Measurements from ENCODE around the gene ERCC4. TPM values are rescaled to one million over a fixed set of nuclear protein-coding genes. Genes with fewer than 3 reads are reported as not detected.

Gene ERCC4
- total RNA-seq (ENCODE audit: unreplicated experiment), result 14.5 TPM
- long read RNA-seq, transcript ERCC4-207 (6 exons, 2,073 nt), result major isoform, 11 of 13 reads
- long read RNA-seq, partial matches to known transcripts, result 1 of 13 reads
- long read RNA-seq, other reads (novel, unspliced or antisense), result 1 of 13 reads

DNA sequence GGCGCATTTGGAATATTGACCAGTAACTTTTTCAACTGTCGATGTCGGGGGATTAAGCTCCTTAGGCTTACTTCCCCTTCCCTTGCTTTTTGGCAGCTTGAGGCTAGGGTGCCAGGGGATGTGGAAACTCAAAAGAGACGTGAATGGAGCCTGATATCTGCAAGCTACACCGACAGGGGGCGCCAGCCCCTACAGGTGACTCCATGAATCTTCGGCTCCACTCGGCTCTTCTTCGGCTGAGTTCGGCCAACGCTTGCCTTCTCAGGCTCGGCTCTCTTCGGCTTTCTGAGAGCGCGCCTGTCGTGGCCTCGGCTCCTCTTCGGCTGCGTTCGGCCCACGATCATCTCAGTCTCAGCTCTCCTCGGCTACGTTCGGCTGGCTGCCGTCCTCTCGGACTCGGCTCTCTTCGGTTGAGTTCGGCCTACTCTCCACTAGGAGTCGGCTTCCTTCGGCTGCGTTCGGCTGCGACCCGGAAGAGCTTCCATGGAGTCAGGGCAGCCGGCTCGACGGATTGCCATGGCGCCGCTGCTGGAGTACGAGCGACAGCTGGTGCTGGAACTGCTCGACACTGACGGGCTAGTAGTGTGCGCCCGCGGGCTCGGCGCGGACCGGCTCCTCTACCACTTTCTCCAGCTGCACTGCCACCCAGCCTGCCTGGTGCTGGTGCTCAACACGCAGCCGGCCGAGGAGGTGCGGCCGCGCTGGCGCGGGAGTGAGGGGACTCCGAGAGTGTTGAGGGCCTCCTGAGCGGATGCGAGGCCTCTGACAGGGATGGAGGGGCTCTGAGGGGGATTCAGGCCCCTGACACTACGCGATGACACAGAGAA lies at the start of gene ERCC4:
Gene ERCC4 (plus strand): TSS at position 472 of the 827 bp plus-strand sequence. CDS start 12 bp downstream, at position 484.
- Mint-ChIP-seq H3K9me3 (ENCODE audit: unreplicated experiment) (peaks cover 10% of the 10 kb centered on the region), H3K36me3 (ENCODE audit: unreplicated experiment) (no peaks in the 10 kb centered on the region), H3K4me1 (ENCODE audit: low read depth, unreplicated experiment) (peaks cover 13% of the 10 kb centered on the region), H3K27ac (ENCODE audit: unreplicated experiment) (peak within 1 kb of the TSS; percentile 97), H3K27me3 (ENCODE audit: unreplicated experiment) (peaks cover 6% of the 10 kb centered on the region), H3K4me3 (ENCODE audit: unreplicated experiment) (peak within 1 kb of the TSS; percentile 97)
- peak; percentile 99 for DNase-seq
- peak; percentile 96 for TF ChIP-seq CTCF (IDR thresholded peaks at IDR 0.05; ENCODE audit: partially characterized antibody, unreplicated experiment)

DNA sequence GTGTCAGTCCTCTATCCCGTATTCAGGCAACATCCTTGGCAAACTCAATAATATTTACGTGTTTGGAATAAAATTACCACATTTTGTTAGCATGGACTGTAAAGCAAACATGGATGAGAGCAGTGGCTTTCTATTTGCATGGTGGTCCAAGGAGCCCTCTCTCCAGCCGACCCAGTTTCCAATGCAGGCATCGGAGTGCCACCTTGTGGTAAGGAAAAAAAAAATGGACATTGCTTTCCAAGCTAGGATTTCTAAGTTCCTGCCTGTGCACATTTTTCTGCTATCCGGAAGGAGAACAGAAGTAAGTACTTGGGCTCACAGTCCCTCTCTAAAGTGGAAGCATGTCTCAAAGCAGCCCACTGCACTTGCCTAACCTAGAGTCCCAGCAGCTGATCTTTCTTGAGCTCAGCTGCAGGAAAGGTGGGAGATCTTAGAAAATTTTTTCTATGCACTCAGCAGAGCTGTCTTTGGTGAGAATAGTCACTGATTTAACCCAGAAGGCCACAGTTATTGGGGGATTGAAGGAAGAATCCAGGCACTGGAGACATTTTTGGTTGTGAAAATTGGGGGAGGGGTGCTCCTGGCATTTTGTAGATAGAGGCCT lies 46.0 kb upstream of the ERCC4 start:
- Mint-ChIP-seq H3K27ac (ENCODE audit: unreplicated experiment) (no peak overlapping the region), H3K4me1 (ENCODE audit: low read depth, unreplicated experiment) (no peaks in the 10 kb centered on the region), H3K9me3 (ENCODE audit: unreplicated experiment) (no peaks in the 10 kb centered on the region), H3K27me3 (ENCODE audit: unreplicated experiment) (no peaks in the 10 kb centered on the region), H3K36me3 (ENCODE audit: unreplicated experiment) (no peaks in the 10 kb centered on the region), H3K4me3 (ENCODE audit: unreplicated experiment) (no peak overlapping the region)
- TF ChIP-seq CTCF (IDR thresholded peaks at IDR 0.05; ENCODE audit: partially characterized antibody, unreplicated experiment), result peak; percentile 54
- DNase-seq, result peak; percentile 60

DNA sequence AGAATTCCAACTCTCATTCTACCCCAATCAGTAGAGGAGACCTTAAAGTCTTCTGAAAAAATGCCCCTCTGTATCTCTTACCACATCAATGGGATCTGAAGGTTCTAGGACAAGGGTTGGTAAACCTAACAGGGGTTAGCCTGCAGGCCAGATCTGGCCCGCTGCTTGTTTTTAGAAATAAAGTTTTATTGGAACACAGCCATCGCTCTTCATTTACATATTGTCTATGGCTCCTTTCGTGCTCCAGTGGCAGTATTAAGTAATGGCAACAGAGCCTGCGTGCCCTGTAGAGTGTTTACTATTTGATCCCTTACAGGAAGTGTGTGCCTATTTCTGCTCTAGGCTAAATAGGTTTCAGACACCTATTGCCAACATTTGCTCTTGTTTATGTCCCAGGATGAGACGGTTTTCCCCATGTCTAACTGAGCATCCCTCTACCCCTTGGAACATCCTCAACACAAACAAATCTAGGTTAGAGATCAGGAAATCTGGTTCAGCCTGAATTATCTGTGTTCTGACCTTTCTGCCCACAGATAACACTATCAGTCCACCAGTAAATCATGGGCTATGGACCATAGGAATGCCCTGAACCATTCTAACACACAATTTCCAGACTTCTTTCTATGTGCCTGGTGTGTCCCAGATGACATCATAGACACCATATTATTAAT lies 44.2 kb upstream of the ERCC4 start:
- H3K4me1 Mint-ChIP-seq (ENCODE audit: low read depth, unreplicated experiment), result no peaks in the 10 kb centered on the region
- no peak overlapping the region for H3K27ac Mint-ChIP-seq (ENCODE audit: unreplicated experiment)
- no peak for DNase-seq
- H3K4me3 Mint-ChIP-seq (ENCODE audit: unreplicated experiment), result no peak overlapping the region
- TF ChIP-seq CTCF (IDR thresholded peaks at IDR 0.05; ENCODE audit: partially characterized antibody, unreplicated experiment), result no peak
- H3K27me3 Mint-ChIP-seq (ENCODE audit: unreplicated experiment), result no peaks in the 10 kb centered on the region
- H3K9me3 Mint-ChIP-seq (ENCODE audit: unreplicated experiment), result no peaks in the 10 kb centered on the region
- H3K36me3 Mint-ChIP-seq (ENCODE audit: unreplicated experiment), result no peaks in the 10 kb centered on the region

GRCh38 chr16:13883276-13883675 lies 36.7 kb upstream of the ERCC4 start:
- DNase-seq, result no peak
- Mint-ChIP-seq H3K27ac (ENCODE audit: unreplicated experiment) (no peak overlapping the region), H3K36me3 (ENCODE audit: unreplicated experiment) (no peaks in the 10 kb centered on the region), H3K4me3 (ENCODE audit: unreplicated experiment) (no peak overlapping the region), H3K4me1 (ENCODE audit: low read depth, unreplicated experiment) (no peaks in the 10 kb centered on the region), H3K9me3 (ENCODE audit: unreplicated experiment) (no peaks in the 10 kb centered on the region), H3K27me3 (ENCODE audit: unreplicated experiment) (no peaks in the 10 kb centered on the region)
- no peak for TF ChIP-seq CTCF (IDR thresholded peaks at IDR 0.05; ENCODE audit: partially characterized antibody, unreplicated experiment)

Data from glutamatergic neuron (in vitro differentiated cells).